ENCODE results near the gene RBBP6.
"Not testable (repeated sequence)": the region's sequence is repeated elsewhere in the genome, so short reads cannot be mapped to it uniquely, and the experiment has no call there.

RBBP6 gene, protein sequence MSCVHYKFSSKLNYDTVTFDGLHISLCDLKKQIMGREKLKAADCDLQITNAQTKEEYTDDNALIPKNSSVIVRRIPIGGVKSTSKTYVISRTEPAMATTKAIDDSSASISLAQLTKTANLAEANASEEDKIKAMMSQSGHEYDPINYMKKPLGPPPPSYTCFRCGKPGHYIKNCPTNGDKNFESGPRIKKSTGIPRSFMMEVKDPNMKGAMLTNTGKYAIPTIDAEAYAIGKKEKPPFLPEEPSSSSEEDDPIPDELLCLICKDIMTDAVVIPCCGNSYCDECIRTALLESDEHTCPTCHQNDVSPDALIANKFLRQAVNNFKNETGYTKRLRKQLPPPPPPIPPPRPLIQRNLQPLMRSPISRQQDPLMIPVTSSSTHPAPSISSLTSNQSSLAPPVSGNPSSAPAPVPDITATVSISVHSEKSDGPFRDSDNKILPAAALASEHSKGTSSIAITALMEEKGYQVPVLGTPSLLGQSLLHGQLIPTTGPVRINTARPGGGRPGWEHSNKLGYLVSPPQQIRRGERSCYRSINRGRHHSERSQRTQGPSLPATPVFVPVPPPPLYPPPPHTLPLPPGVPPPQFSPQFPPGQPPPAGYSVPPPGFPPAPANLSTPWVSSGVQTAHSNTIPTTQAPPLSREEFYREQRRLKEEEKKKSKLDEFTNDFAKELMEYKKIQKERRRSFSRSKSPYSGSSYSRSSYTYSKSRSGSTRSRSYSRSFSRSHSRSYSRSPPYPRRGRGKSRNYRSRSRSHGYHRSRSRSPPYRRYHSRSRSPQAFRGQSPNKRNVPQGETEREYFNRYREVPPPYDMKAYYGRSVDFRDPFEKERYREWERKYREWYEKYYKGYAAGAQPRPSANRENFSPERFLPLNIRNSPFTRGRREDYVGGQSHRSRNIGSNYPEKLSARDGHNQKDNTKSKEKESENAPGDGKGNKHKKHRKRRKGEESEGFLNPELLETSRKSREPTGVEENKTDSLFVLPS (N-terminal part only)

DNA sequence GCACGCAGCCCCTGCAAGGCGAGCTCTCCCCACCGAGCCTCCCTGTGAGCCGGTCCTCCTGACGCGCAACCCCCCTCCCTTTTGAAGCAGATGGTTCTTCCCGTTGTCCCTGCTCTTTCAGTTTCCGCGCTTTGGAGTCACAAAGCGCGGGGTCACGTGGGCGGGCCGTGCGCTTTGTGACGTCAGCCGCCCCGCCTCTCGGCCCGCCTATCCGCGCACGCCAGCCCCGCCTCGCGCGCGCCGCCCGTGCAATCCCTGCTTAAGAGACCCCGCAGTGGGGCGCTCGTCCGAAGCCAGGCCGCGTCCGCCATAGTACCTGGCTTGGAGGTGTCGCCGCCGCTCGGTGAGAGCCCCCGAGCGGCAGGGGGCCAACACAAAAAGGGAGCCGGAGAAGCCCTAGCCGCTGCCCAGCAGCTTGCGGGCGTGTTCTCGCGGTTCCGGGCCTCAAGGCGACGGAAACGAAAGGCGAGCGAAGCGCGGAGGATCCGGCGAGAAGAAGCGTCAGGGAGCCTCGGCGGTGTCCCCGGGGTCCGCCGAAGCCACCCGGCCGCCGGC, at the start of gene RBBP6:
Gene RBBP6, plus strand, starts transcription at position 272 of the 555 bp plus-strand sequence. CDS start 1,061 bp downstream, outside the sequence.
- DNase-seq (ENCODE audit: low spot score): peak; percentile 96

DNA sequence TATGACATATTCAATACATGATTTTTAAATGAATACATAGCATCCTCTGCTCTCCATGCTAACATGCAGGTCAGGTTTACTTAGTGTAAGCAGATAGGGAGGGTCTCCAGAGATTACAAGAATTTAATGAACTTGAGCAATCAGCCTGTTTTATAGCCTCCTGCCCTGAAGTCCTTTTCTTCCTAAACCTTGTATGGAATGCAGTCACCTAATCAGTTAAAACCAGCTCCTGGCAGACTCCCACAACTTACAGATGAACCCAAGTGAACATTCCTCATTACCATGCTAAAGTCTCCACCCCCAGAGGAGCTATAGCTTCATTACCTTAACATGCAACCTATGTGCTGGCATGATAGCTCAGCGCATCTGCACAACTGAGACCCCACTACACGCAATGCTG, 48.5 kb upstream of the RBBP6 start:
- no peak for DNase-seq (ENCODE audit: low spot score)

DNA sequence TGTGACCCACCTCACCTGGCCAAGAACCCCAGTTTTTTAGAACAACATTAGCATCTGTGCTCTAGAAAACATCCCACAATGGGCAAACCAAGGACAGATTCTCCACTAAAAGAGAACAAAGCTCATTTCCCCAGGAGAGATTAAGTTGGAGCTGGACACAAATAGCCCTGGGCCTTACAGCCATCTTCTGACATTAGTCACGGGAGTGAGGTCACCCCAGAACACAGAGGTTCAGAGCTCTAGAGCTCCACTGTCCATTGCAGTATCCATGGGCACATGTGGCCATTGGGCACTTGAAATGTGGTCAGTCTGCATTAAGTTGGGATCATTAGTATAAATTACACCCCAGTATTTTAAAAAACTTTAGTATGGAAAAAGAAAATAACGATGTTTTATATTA, 47.6 kb upstream of the RBBP6 start:
- no peak for DNase-seq (ENCODE audit: low spot score)

DNA sequence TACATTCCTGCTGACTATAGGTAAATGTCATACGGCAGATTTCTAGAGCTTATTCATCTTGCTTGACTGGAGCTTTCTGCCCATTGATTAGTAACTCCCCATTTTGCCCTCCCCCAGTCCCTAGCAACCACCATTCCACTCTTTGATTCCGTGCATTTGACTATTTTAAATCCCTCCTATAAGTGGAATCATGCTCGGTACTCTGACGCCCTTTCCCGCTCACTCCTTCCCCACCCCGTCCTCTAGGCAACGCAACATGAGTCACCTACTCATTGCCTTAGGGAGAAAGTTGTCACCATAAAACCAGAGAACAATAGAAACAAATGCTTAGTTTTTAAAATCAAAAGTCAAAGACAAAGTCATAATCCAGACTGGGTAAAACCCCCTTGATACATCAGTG, 45.5 kb upstream of the RBBP6 start:
- no peak for DNase-seq (ENCODE audit: low spot score)

DNA sequence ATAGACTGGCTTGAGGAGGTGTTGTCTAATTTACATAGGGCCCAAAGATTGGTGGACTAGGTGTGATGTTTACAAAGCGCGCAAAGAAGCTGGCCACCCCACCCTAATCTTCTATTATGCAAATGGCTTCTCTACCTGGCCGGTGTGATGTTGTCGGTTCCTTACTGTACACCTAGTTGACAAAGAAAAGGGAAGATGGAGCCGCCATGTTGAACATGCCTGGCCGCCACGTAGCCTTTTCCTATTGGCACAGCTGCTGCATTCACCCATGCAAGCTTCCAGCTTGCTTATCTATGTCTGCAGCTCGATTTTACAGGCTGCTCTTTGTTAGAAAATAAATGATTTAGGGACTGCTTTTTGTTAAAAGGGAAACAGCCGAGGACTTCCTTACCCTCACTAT, 44.2 kb upstream of the RBBP6 start:
- not testable (repeated sequence) for DNase-seq (ENCODE audit: low spot score)

DNA sequence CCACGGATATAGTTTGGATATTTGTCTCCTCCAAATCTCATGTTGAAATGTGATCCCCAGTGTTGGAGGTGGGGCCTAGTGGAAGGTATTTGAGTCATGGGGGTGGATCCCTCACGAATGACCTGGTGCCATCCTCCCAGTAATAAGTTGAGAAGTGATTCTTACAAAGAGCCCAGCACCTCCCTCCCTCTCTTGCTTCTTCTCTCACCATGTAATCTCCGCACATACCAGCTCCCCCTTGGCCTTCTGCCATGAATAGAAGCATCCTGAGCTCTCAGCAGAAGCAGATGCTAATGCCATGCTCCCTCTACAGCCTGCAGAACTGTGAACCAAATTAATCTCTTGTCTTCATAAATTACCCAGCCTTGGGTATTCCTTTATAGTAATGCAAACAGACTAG, 41.9 kb upstream of the RBBP6 start:
- no peak for DNase-seq (ENCODE audit: low spot score)

DNA sequence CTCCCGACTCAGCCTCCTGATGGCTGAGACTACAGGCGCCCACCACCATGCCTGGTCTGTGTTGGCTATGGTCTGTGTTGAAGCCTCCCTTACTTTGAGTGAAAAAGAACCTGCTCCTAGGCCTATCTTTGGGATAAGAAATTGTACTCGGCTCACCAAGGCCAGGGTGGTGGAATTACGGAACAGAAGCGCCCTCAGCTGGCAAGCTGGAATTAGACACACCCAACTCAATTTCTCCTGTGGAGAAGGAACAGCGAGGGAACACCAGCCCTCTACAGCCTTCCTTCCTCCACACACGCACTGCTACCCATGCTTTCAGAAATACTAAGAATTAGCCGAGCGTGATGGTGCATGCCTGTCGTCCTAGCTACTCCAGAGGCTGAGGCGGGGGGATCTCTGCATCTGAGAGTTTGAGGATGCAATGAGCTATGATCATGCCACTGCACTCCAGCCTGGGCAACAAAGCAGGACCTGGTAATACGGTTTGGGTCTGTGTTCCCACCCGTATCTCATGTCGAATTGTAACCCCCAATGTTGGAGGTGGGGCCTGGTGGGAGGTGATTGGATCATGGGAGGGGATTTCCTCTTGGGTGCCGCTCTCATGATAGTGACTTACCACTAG, 40.1 kb upstream of the RBBP6 start:
- peak; percentile 71 for DNase-seq (ENCODE audit: low spot score)

DNA sequence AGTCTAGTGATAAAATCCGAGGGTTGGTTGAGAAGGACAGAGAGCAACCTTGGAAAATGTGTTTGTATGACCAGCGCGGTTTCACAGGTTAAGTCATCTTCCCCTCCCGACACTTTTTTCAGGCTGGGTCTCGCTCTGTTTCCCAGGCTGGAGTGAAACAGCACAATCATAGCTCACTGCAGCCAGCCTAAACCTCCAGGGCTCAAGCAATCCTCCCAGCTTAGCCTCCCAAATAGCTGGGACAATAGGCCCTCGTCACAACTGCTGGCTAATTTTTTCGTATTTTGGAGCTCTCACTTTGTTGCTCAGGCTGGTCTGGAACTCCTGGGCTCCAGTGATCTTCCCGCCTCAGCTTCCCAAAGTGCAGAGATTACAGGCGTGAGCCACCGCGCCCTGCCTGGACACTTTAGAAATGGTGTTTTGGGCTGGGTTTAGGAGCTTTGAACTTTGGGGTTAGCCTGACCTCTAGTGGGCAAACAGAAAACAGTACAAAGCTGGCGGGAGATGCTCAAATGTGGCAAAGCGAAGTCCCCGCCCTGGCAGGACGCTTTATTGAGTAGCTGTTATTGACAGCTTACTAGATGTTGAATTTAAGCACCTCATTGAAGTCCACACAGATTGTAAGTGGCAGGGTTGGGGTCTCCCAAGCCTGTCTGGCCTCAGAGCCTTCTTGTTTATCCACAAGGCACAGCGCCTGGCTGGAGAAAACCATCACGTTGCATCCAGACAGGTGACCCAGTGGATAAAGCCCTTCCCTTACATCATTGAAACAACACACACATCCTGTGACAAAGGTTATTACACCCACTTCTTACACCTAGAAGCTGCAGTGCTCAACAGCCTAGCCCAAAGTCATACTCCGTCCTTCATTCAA, 34.7 kb upstream of the RBBP6 start:
- DNase-seq (ENCODE audit: low spot score): peak; percentile 77

DNA sequence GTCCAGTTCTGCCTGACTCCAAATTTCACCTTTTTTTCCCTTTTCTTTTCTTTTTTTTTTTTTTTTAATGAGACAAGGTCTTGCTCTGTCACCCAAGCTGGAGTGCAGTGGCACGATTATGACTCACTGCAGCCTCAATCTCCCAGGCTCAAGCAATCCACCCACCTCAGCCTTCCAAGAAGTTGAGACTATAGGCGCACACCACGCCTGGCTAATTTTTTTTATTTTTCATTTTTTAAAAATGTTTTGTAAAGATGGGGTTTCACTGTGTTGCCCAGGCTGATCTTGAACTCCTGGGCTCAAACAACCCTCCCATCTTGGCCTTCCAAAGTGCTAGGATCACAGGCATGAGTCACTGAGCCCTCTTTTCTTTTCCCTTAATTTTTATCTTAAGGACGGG, 33.4 kb upstream of the RBBP6 start:
- DNase-seq (ENCODE audit: low spot score): no peak

DNA sequence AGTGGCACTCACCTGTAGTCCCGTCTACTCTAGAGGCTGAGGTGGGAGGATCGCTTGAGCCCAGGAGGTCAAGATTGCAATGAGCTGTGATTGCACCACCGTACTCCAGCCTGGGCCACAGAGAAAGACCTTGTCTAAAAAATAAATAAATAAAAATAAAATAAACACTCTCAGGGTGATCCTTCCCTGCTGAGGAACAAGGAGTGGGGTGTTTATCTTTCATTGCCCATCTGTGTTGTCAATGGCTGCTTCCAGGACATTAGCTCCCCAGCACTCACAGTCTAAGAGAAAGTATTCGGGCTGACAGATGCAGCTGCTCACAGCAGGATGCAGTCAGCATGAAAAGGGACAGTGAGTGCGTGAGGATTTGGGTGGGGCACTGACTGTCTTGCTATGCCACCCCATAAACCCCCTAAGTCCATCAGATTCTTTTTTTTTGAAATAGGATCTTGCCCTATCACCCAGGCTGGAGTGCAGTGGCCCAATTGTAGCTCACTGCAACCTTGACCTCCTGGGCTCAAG, 31.3 kb upstream of the RBBP6 start:
- no peak for DNase-seq (ENCODE audit: low spot score)

DNA sequence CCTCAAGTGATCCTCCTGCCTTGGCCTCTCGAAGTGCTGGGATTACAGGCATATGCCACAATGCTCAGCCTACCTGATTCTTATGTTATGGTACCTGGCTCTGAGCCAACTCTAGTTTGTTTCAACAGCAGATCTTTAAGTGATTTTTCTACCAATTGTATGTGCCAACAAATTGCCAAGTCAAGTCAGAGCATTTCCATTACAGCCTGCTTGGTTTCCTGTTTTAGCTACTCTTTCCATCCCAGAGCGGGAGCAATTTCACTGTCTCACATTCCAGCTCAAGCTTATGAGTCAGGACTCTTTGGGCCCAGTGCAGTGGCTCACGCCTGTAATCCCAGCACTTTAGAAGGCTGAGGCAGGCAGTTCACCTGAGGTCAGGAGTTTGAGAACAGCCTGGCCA, 30.8 kb upstream of the RBBP6 start:
- no peak for DNase-seq (ENCODE audit: low spot score)

DNA sequence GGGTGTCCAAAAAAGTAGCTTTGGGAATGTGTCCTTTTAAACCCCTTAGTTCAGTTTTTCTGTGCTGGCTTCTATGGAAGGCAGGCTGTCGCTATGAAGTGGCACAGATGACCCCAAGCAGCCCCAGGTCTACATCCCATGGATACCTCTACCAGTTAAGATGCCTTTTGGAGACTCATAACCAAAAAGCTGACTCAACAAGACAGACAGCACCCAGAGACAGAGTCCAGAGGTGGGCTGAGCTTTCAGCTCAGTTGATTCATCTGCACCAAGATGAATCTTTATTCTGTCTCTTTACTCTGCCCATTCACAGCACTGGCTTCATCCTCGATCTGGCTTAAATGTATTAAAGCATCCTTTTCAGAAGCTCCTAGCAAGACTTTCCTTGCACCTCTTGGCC, 29.8 kb upstream of the RBBP6 start:
- no peak for DNase-seq (ENCODE audit: low spot score)

DNA sequence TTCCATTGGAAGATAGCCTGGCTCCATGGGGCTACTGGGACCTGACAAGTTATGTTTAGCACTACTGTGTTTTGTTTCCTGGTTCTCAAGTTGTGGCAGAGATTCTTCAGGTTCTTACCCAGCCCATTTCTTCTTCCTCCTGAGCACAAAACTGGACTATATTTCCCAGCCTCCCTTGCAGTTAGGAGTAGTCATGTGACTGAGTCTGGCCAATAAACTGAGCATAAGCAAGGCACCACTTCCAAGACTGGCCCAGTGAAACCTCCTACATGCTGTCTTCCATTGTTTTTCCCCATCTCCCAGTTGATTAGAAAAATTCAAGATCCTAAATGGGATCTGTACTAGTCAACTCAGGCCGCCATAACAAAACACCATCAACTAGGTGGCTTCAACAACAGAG, 28.2 kb upstream of the RBBP6 start:
- no peak for DNase-seq (ENCODE audit: low spot score)

DNA sequence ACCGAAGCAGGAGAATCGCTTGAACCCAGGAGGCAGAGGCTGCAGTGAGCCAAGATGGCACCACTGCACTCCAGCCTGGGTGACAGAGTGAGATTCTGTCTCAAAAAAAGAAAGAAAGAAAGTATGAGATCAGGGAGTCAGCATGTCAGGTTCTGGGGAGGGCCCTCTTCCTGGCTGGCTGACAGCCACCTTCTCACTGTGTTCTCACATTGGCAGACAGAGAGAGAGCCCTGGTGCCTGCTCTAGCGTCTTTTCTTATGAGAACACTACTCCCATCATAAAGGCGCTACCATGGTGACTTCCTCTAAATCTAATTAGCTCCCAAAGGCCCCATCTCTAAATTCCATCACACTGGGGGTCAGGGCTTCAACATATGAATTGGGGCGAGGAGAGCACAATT, 27.6 kb upstream of the RBBP6 start:
- no peak for DNase-seq (ENCODE audit: low spot score)

DNA sequence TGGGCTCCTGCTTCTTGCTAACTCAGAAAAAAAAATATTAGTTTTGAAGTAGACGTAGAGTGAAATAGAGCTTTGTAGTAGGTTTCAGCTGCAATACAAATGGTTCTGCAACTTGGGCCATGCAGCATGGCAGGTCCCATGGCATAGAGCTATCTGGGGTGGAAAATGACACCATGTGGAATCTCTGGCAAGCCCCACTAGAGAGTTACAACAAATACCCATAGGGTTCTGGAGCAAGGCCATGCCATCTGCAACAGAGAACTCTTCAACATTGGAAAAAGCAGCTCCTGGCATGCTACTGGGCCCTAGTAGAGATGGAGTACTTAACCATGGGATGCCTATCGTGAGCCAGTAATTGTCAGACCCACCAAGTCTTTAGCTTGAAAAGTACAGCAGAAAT, 25.3 kb upstream of the RBBP6 start:
- DNase-seq (ENCODE audit: low spot score): no peak

DNA sequence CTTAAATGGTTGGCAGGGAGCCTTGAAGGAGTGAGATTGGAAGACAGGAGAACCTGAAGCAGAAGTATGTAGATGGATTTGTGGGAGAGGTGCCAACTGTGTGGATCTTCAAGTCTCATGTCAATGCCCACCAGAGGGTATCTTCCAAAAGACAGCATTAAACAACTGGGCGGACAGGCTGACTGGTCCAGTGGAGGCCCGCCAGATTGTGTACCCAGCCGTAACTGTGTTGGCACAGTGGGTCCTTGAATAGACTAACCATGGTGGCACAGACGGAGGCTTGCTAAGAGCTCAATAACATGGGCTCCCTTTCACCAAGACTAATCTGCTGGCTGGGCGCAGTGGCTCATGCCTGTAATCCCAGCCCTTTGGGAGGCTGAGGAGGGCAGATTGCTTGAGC, 24.2 kb upstream of the RBBP6 start:
- DNase-seq (ENCODE audit: low spot score): no peak

DNA sequence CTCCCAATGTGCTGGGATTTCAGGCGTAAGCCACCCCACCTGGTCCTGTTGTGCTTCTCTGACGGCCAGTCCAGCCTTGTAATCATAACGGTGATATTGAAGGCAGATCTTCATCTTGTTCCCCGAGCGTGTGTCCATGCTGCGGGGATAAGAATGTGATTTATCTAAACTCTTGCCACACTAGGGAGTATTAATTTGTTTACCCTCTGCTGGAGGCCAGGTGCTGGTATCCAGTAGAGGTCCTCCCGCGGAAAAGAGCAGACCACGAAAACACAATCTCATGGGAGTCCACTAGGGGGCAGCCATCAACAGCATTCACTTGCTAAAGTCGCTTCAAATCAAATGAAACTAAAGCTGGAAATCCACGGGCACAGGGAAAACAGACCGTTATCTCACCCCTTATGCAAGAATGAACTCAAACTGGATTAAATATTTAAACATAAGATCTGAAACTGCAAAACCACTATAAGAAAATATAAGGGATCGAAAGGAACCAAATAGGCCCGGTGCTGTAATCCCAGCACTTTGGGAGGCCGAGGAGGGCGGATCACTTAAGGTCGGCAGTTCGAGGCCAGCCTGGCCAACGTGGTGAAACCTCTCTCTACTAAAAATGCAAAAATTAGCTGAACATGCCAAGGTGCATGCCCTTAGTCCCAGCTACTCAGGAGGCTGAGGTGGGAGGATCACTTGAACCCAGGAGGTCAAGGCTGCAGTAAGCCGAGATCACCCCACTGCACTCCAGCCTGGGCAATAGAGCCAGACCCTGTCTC, 22.3 kb upstream of the RBBP6 start:
- DNase-seq (ENCODE audit: low spot score): peak; percentile 83

DNA sequence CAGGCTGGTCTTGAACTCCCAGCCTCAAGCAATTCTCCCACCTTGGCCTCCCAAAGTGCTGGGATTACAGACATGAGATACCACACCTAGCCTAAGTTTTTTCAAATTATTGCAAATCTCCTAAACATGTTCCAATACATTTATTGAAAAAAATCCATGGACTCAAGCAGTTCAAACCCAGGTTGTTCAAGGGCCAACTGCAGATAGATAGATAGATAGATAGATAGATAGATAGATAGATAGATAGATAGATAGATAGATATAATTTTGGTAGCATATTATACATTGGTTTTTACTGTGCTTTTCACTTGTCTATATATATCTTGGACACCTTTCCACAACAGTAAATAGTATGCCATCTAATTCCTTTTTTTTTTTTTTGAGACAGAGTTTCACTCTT, 20.9 kb upstream of the RBBP6 start:
- no peak for DNase-seq (ENCODE audit: low spot score)

DNA sequence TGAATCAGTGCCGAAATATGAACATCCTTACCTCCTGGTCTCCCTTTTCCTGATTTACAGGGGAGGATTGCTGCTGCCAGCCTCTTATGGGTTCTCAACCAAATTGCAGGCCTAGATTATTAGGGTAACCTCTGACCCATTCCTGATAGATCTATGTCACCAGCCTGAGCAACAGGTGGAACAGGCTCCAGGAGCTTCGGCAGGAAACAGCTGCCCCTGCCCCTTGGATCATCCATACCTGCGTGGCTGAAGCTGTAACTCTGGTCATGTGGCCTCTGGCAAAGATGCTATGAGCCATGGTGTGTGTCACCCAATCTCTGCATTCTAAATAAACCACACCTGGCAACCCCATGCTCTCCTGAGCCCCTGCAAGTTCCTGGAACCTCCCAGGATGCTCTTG, 18.4 kb upstream of the RBBP6 start:
- no peak for DNase-seq (ENCODE audit: low spot score)

DNA sequence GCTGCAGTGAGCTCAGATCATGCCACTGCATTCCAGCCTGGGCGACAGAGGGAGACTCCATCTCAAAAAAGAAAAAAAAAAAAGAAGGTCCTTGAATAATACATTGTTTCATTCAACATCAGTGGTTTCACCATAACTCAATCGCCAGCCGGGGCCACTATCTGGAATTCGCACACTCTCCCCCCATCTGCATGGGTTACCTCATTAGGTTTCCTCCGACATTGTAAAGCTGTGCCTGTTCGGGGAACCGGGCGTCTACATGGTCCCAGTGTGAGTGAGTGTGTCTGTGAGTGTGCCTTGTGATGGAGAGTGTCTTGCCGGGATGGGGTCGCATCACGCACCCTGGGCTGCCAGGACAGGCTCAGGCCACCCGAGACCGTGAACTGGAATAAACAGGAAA, 16.6 kb upstream of the RBBP6 start:
- no peak for DNase-seq (ENCODE audit: low spot score)

All from ecto neural progenitor cell (in vitro differentiated cells).